Endothelial cell of umbilical vein (primary cell): ENCODE data around the gene PLCB4. TPM values are rescaled to one million over a fixed set of nuclear protein-coding genes. Genes with fewer than 3 reads are reported as not detected.

ENCODE experiments used
- BruUV-seq: library from RNA; stranded (reverse); fragments of 400-500 nt; replicated peaks from 2 replicates; lab custom pipeline; 2021; lab: Mats Ljungman, UMichigan
- CTCF ChIA-PET: fragments of 300-600, 350-600 bp; sonication (Branson Sonifier 250); formaldehyde crosslinking; loops from one replicate; lab custom pipeline; 2021; ENCODE audit warnings: antibody characterized with exemption, inconsistent platforms; lab: Charles Lee
- POLR2A ChIA-PET: fragments of 300-600, 350-600 bp; sonication (Branson Sonifier 250); formaldehyde crosslinking; loops from one replicate; lab custom pipeline; 2021; ENCODE audit warnings: antibody characterized with exemption, inconsistent platforms; lab: Charles Lee
- DNase-seq: peaks from one replicate; pipeline ENCODE4 v3.0.0-alpha.2; 2011; ENCODE audit warnings: low read depth, low spot score
- FAIRE-seq: peaks from 2 replicates; lab custom pipeline; 2011; peaks lifted over from hg19 to GRCh38; lab: Jason Lieb, UNC
- H2AFZ ChIP-seq: 2 replicates; pipeline ENCODE4 v1.6.0; 2012; ENCODE audit warnings: low read depth, low read length, control low read depth, inconsistent platforms
- H3K27ac ChIP-seq: 2 replicates; pipeline ENCODE4 v1.5.1; 2011; ENCODE audit warnings: low read depth, mild to moderate bottlenecking, control low read depth, low read length, moderate library complexity; ENCODE audit not compliant: insufficient read depth
- H3K27me3 ChIP-seq, 2 experiments: 2 replicates each; pipeline versions ENCODE4 v1.6.0 to v1.6.1; 2011; ENCODE audit warnings: low read length in 2 of 2, mixed read lengths in 1 of 2; ENCODE audit not compliant: control insufficient read depth in 2 of 2, insufficient read depth in 2 of 2
- H3K36me3 ChIP-seq, 2 experiments: 2 replicates in 1 of 2; 3 replicates in 1 of 2; pipeline ENCODE4 v1.5.1; 2011; ENCODE audit warnings: low read length in 2 of 2, mild to moderate bottlenecking in 1 of 2, moderate library complexity in 1 of 2; ENCODE audit not compliant: control insufficient read depth in 2 of 2, insufficient read depth in 2 of 2; ENCODE audit errors: extremely low read depth in 1 of 2
- H3K4me1 ChIP-seq: 3 replicates; pipeline ENCODE4 v1.5.1; 2011; ENCODE audit warnings: mild to moderate bottlenecking, low read length; ENCODE audit not compliant: control insufficient read depth, insufficient read depth; ENCODE audit errors: extremely low read depth
- H3K4me2 ChIP-seq: 2 replicates; pipeline ENCODE4 v1.6.1; 2011; ENCODE audit warnings: low read length, control low read depth, mixed read lengths; ENCODE audit not compliant: insufficient read depth
- H3K4me3 ChIP-seq, 3 experiments: fragments of 200-600 bp in 1 of 3; sonication (generic), shearing (Covaris generic) in 1 of 3; replicated peaks in 1 of 3; 2 replicates each; pipeline ENCODE4 v1.5.1; 2011 to 2016; ENCODE audit warnings: control low read depth in 3 of 3, low read length in 3 of 3, mild to moderate bottlenecking in 2 of 3, inconsistent platforms in 1 of 3, low read depth in 1 of 3, moderate library complexity in 1 of 3; ENCODE audit not compliant: insufficient read depth in 1 of 3
- H3K79me2 ChIP-seq: 2 replicates; pipeline ENCODE4 v1.6.0; 2012; ENCODE audit warnings: low read length, inconsistent platforms; ENCODE audit not compliant: control insufficient read depth, insufficient read depth
- H3K9ac ChIP-seq: replicated peaks from 2 replicates; pipeline ENCODE3; 2011; ENCODE audit warnings: low read length, control low read depth; ENCODE audit not compliant: insufficient read depth; ENCODE audit errors: extremely low read depth
- H3K9me1 ChIP-seq: replicated peaks from 3 replicates; pipeline ENCODE4 v1.6.0; 2011; ENCODE audit warnings: mild to moderate bottlenecking, low read length; ENCODE audit not compliant: control insufficient read depth, insufficient read depth; ENCODE audit errors: extremely low read depth
- H3K9me3 ChIP-seq: replicated peaks from 2 replicates; pipeline ENCODE4 v1.5.1; 2012; ENCODE audit warnings: low read length, inconsistent platforms; ENCODE audit not compliant: control insufficient read depth, insufficient read depth
- H4K20me1 ChIP-seq: replicated peaks from 2 replicates; pipeline ENCODE3; 2011; ENCODE audit warnings: mild to moderate bottlenecking, low read length; ENCODE audit not compliant: control insufficient read depth, insufficient read depth; ENCODE audit errors: extremely low read depth
- EZH2 ChIP-seq: IDR thresholded peaks from 2 replicates; pipeline ENCODE4 v1.6.1; 2012; ENCODE audit warnings: borderline replicate concordance, low read depth, mild to moderate bottlenecking, moderate library complexity, low read length, inconsistent platforms; ENCODE audit not compliant: severe bottlenecking
- FOS ChIP-seq: IDR thresholded peaks from 2 replicates; pipeline ENCODE4 v1.6.1; 2011; ENCODE audit warnings: mild to moderate bottlenecking, low read length, moderate library complexity, borderline replicate concordance; ENCODE audit not compliant: insufficient read depth
- GATA2 ChIP-seq: IDR thresholded peaks from 2 replicates; pipeline ENCODE4 v1.7.0; 2011; ENCODE audit warnings: low read depth, mild to moderate bottlenecking, moderate library complexity, mixed read lengths, low read length; ENCODE audit not compliant: insufficient read length, insufficient read depth
- JUN ChIP-seq: IDR thresholded peaks from 2 replicates; pipeline ENCODE4 v1.6.1; 2011; ENCODE audit warnings: borderline replicate concordance, low read depth; ENCODE audit not compliant: insufficient read length, insufficient read depth
- MYC ChIP-seq: IDR thresholded peaks from one replicate; pipeline ENCODE4 v1.6.1; 2011; ENCODE audit warnings: mild to moderate bottlenecking, low read depth, low read length
- POLR2A ChIP-seq: IDR thresholded peaks from 2 replicates; pipeline ENCODE4 v1.6.1; 2012; ENCODE audit warnings: low read depth, mild to moderate bottlenecking, control low read depth, low read length
- POLR2AphosphoS5 ChIP-seq: IDR thresholded peaks from 2 replicates; pipeline ENCODE4 v1.6.1; 2012; ENCODE audit warnings: low read depth, mild to moderate bottlenecking, control low read depth, low read length, moderate library complexity; ENCODE audit not compliant: insufficient read depth
- dilution Hi-C: fragments of 300-500 bp; cut with MboI; formaldehyde crosslinking; loops from one replicate; pipeline ENCODE4 v1.15.0; 2019; ENCODE audit warnings: low sequenced_read_pairs; ENCODE audit not compliant: extremely low pct_ligation_motif_present
- intact Hi-C: fragments of 100-400 bp; cut with micrococcal nuclease; formaldehyde crosslinking; loops from one replicate; pipeline ENCODE4 v1.10.0; 2022
- polyA plus RNA-seq, 4 experiments: library from polyadenylated mRNA; depleted of rRNA in 3 of 4; stranded (reverse) in 3 of 4; unstranded in 1 of 4; fragments of >200 nt; gene quantifications; 2 replicates each; pipeline versions ENCODE4 v1.2.1 to v1.2.3, GENCODE V29; 2011 to 2012; ENCODE audit warnings: missing spikeins in 1 of 4
- total RNA-seq: library from RNA; stranded (reverse); gene quantifications from 2 replicates; pipeline ENCODE4 v1.2.3, GENCODE V29; 2021
- TF ChIP-seq, protein P1 (sequence below), 2 donors: IDR thresholded peaks; 1 replicate in 1 of 2; 2 replicates in 1 of 2; pipeline ENCODE4 v1.5.1; 2011; ENCODE audit warnings: low read length in 2 of 2, mild to moderate bottlenecking in 2 of 2, moderate library complexity in 2 of 2, control low read depth in 1 of 2, inconsistent platforms in 1 of 2, low read depth in 1 of 2; ENCODE audit not compliant: insufficient read depth in 1 of 2; ENCODE audit errors: extremely low read depth in 1 of 2
- TF ChIP-seq, protein P2 (sequence below): IDR thresholded peaks from 2 replicates; pipeline ENCODE4 v1.6.1; 2011; ENCODE audit not compliant: insufficient read depth, insufficient read length

Gene PLCB4
- total and polyA plus RNA-seq, 2 donors (not counting 3 experiments of a cell fraction or from before 2014, with no cell fraction given): 0.37 to 1.7 TPM

DNA sequence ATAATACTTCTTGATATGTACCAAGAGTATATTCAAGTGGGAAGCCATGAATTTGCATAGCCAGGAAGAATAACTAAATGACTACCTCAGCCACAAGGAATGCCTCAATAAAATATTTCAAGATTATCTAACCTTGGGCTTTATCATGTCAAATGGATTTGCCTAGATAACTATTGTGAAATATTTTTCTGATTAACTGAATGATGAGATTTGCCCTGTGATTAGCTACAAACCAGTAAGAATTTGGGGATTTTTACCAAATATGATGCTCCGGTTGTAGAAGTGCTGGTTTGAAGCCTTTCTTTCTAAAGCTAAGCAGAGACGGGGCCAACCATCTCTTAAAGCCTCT, 319.9 kb downstream of the PLCB4 start:
- dilution Hi-C loops: no loop called here
- intact Hi-C loops: no loop called here
- no peaks in the 10 kb centered on the region for H4K20me1 ChIP-seq
- no peak overlapping the region for H3K9ac ChIP-seq
- ChIA-PET CTCF (interaction anchor here (1.0 to 1.6 kb wide), 2 partner anchors 535 to 629 kb away, joined by 3 to 5 read pairs; no protein-coding TSS in a partner anchor), POLR2A (no interaction called here)
- no peaks in the 10 kb centered on the region for H3K79me2 ChIP-seq
- H3K4me1 ChIP-seq: no peaks in the 10 kb centered on the region
- FAIRE-seq (no peak), DNase-seq (no peak)
- no peak overlapping the region for H2AFZ ChIP-seq
- no TSS peak for BruUV-seq
- H3K36me3 ChIP-seq: no peaks in the 10 kb centered on the region
- TF ChIP-seq, protein P1, sequence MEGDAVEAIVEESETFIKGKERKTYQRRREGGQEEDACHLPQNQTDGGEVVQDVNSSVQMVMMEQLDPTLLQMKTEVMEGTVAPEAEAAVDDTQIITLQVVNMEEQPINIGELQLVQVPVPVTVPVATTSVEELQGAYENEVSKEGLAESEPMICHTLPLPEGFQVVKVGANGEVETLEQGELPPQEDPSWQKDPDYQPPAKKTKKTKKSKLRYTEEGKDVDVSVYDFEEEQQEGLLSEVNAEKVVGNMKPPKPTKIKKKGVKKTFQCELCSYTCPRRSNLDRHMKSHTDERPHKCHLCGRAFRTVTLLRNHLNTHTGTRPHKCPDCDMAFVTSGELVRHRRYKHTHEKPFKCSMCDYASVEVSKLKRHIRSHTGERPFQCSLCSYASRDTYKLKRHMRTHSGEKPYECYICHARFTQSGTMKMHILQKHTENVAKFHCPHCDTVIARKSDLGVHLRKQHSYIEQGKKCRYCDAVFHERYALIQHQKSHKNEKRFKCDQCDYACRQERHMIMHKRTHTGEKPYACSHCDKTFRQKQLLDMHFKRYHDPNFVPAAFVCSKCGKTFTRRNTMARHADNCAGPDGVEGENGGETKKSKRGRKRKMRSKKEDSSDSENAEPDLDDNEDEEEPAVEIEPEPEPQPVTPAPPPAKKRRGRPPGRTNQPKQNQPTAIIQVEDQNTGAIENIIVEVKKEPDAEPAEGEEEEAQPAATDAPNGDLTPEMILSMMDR (IDR thresholded peaks at IDR 0.05; ENCODE audit: extremely low read depth in 1 of 2, insufficient read depth in 1 of 2, low read depth in 1 of 2, low read length in 2 of 2): no peak
- TF ChIP-seq, protein P2, sequence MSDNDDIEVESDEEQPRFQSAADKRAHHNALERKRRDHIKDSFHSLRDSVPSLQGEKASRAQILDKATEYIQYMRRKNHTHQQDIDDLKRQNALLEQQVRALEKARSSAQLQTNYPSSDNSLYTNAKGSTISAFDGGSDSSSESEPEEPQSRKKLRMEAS: no peak
- TF ChIP-seq POLR2AphosphoS5 (no peak), JUN (no peak), GATA2 (no peak), EZH2 (no peak), MYC (no peak), FOS (no peak), POLR2A (no peak)
- no peak overlapping the region for H3K4me2 ChIP-seq
- H3K9me1 ChIP-seq: no peaks in the 10 kb centered on the region
- H3K27me3 ChIP-seq: no peaks in the 10 kb centered on the region
- H3K4me3 ChIP-seq: no peak overlapping the region
- H3K27ac ChIP-seq: no peak overlapping the region
- no peaks in the 10 kb centered on the region for H3K9me3 ChIP-seq
